NT2/D1 (cell line): ENCODE results near the gene HJURP.

Source experiments
- SUZ12 ChIP-seq: IDR thresholded peaks from 2 replicates; pipeline ENCODE4 v1.6.1; 2011; ENCODE audit not compliant: insufficient read length, insufficient read depth; ENCODE audit errors: extremely low read depth
- ZNF274 ChIP-seq: IDR thresholded peaks from 2 replicates; pipeline ENCODE4 v1.6.1; 2011; ENCODE audit warnings: mild to moderate bottlenecking, low read depth, low read length

GRCh38 chr2:233801357-233802131, 52.8 kb downstream of the HJURP start:
- TF ChIP-seq ZNF274, result no peak
- no peak for TF ChIP-seq SUZ12
